WTC11 (cell line): ENCODE results near the gene PABPC1L2A. TPM values are rescaled to one million over a fixed set of nuclear protein-coding genes. Genes with fewer than 3 reads are reported as not detected.

Source experiments
- ATAC-seq: fragments of 200-7000 bp; cut with Tn5 transposase; 2 replicates; pipeline ENCODE4 v1.10.0; 2021; ENCODE audit warnings: mild to moderate bottlenecking, moderate library complexity
- CTCF ChIA-PET: fragments of 300-600 bp; sonication (Branson Sonifier 250); formaldehyde crosslinking; loops from one replicate; lab custom pipeline; 2021; ENCODE audit warnings: antibody characterized with exemption; lab: Charles Lee
- POLR2A ChIA-PET: fragments of 350-600 bp; sonication (Branson Sonifier 250); formaldehyde crosslinking; loops from one replicate; lab custom pipeline; 2021; ENCODE audit warnings: antibody characterized with exemption; lab: Charles Lee
- DNase-seq: peaks from one replicate; pipeline ENCODE4 v3.0.0; 2021; ENCODE audit warnings: low spot score
- H3K27ac Mint-ChIP-seq: 2 replicates; pipeline ENCODE4 v1.8.0; 2021; ENCODE audit warnings: mixed read lengths
- H3K27me3 Mint-ChIP-seq: 2 replicates; pipeline ENCODE4 v1.8.0; 2021; ENCODE audit warnings: low read depth, mild to moderate bottlenecking, moderate library complexity, mixed read lengths
- H3K36me3 Mint-ChIP-seq: 2 replicates; pipeline ENCODE4 v1.8.0; 2021; ENCODE audit warnings: mixed read lengths
- H3K4me1 Mint-ChIP-seq: 2 replicates; pipeline ENCODE4 v1.8.0; 2022; ENCODE audit warnings: mixed read lengths
- H3K4me3 Mint-ChIP-seq: 2 replicates; pipeline ENCODE4 v1.8.0; 2021; ENCODE audit warnings: mild to moderate bottlenecking, moderate library complexity, mixed read lengths
- H3K9me3 Mint-ChIP-seq: 2 replicates; pipeline ENCODE4 v1.8.0; 2021; ENCODE audit warnings: mixed read lengths
- CBFB ChIP-seq: sonication (generic); formaldehyde crosslinking; IDR thresholded peaks from 2 replicates; pipeline ENCODE4 v1.8.1; 2022; ENCODE audit warnings: mild to moderate bottlenecking, low read depth, missing genetic modification reagents
- ELF4 ChIP-seq: sonication (generic); formaldehyde crosslinking; IDR thresholded peaks from 2 replicates; pipeline ENCODE4 v1.8.1; 2022; ENCODE audit warnings: low read depth, mild to moderate bottlenecking, moderate library complexity, missing genetic modification reagents
- ESRRA ChIP-seq: sonication (generic); formaldehyde crosslinking; IDR thresholded peaks from 2 replicates; pipeline ENCODE4 v1.8.1; 2022; ENCODE audit warnings: mild to moderate bottlenecking, missing genetic modification reagents, borderline replicate concordance
- FOXK1 ChIP-seq: sonication (generic); formaldehyde crosslinking; IDR thresholded peaks from 2 replicates; pipeline ENCODE4 v1.8.0; 2022; ENCODE audit warnings: mild to moderate bottlenecking, moderate library complexity, missing genetic modification reagents
- GTF2I ChIP-seq: fragments of 250-450 bp; sonication (Bioruptor Pico); conservative IDR thresholded peaks from 2 replicates; pipeline ENCODE4 v1.4.0; 2021; ENCODE audit warnings: mild to moderate bottlenecking
- HMGA2 ChIP-seq: fragments of 250-450 bp; sonication (Bioruptor Pico); IDR thresholded peaks from 2 replicates; pipeline ENCODE4 v1.4.0; 2021; ENCODE audit warnings: mild to moderate bottlenecking, moderate library complexity
- IRF2 ChIP-seq: sonication (generic); formaldehyde crosslinking; IDR thresholded peaks from 2 replicates; pipeline ENCODE4 v1.8.0; 2022; ENCODE audit warnings: low read depth, missing genetic modification reagents, borderline replicate concordance
- JAZF1 ChIP-seq: fragments of 250-450 bp; sonication (Bioruptor Pico); IDR thresholded peaks from 2 replicates; pipeline ENCODE4 v1.9.0; 2021; ENCODE audit warnings: moderate library complexity, mild to moderate bottlenecking, inconsistent platforms
- KAT7 ChIP-seq: sonication (generic); formaldehyde crosslinking; IDR thresholded peaks from 2 replicates; pipeline ENCODE4 v1.8.1; 2023; ENCODE audit warnings: missing genetic modification reagents, mild to moderate bottlenecking, borderline replicate concordance
- MXD4 ChIP-seq: fragments of 250-450 bp; sonication (Bioruptor Pico); IDR thresholded peaks from 2 replicates; pipeline ENCODE4 v1.8.0; 2021; ENCODE audit warnings: mild to moderate bottlenecking, moderate library complexity, borderline replicate concordance
- NR2C2 ChIP-seq: sonication (generic); formaldehyde crosslinking; IDR thresholded peaks from 2 replicates; pipeline ENCODE4 v1.8.0; 2022; ENCODE audit warnings: mild to moderate bottlenecking, missing genetic modification reagents
- PRRX2 ChIP-seq: fragments of 250-450 bp; sonication (Bioruptor Pico); IDR thresholded peaks from 2 replicates; pipeline ENCODE4 v1.8.0; 2021; ENCODE audit warnings: mild to moderate bottlenecking
- SP1 ChIP-seq: sonication (generic); formaldehyde crosslinking; conservative IDR thresholded peaks from 2 replicates; pipeline ENCODE4 v1.8.1; 2022; ENCODE audit warnings: missing genetic modification reagents
- TP53 ChIP-seq: sonication (generic); formaldehyde crosslinking; IDR thresholded peaks from 2 replicates; pipeline ENCODE4 v1.8.1; 2023; ENCODE audit warnings: mild to moderate bottlenecking, missing genetic modification reagents
- ZBTB21 ChIP-seq: sonication (generic); formaldehyde crosslinking; IDR thresholded peaks from 2 replicates; pipeline ENCODE4 v1.8.1; 2023; ENCODE audit warnings: mild to moderate bottlenecking, missing genetic modification reagents, borderline replicate concordance
- total RNA-seq: library from RNA; stranded (reverse); gene quantifications from 3 replicates; pipeline ENCODE4 v1.2.3, GENCODE V29; 2021
- TF ChIP-seq, protein P1 (sequence below): sonication (generic); formaldehyde crosslinking; IDR thresholded peaks from 2 replicates; pipeline ENCODE4 v1.8.0; 2023; ENCODE audit warnings: mild to moderate bottlenecking, missing genetic modification reagents
- TF ChIP-seq, protein P2 (sequence below): sonication (generic); formaldehyde crosslinking; conservative IDR thresholded peaks from 2 replicates; pipeline ENCODE4 v1.8.1; 2023; ENCODE audit warnings: mild to moderate bottlenecking, low read depth, missing genetic modification reagents, moderate library complexity
- TF ChIP-seq, protein P3 (sequence below): fragments of 200-600 bp; IDR thresholded peaks from 2 replicates; pipeline ENCODE4 v1.8.0; 2022; ENCODE audit warnings: antibody characterized with exemption
- TF ChIP-seq, protein P4 (sequence below): fragments of 250-450 bp; sonication (Bioruptor Pico); conservative IDR thresholded peaks from 2 replicates; pipeline ENCODE4 v1.9.0; 2021; ENCODE audit warnings: mild to moderate bottlenecking
- TF ChIP-seq, protein P5 (sequence below): sonication (generic); formaldehyde crosslinking; IDR thresholded peaks from 2 replicates; pipeline ENCODE4 v1.8.1; 2023; ENCODE audit warnings: mild to moderate bottlenecking, missing genetic modification reagents
- TF ChIP-seq, protein P6 (sequence below): sonication (generic); formaldehyde crosslinking; IDR thresholded peaks from 2 replicates; pipeline ENCODE4 v1.8.0; 2022; ENCODE audit warnings: mild to moderate bottlenecking, missing genetic modification reagents

PABPC1L2A gene
- total RNA-seq, 1 experiment from 2014 or later = 0.83 TPM

DNA sequence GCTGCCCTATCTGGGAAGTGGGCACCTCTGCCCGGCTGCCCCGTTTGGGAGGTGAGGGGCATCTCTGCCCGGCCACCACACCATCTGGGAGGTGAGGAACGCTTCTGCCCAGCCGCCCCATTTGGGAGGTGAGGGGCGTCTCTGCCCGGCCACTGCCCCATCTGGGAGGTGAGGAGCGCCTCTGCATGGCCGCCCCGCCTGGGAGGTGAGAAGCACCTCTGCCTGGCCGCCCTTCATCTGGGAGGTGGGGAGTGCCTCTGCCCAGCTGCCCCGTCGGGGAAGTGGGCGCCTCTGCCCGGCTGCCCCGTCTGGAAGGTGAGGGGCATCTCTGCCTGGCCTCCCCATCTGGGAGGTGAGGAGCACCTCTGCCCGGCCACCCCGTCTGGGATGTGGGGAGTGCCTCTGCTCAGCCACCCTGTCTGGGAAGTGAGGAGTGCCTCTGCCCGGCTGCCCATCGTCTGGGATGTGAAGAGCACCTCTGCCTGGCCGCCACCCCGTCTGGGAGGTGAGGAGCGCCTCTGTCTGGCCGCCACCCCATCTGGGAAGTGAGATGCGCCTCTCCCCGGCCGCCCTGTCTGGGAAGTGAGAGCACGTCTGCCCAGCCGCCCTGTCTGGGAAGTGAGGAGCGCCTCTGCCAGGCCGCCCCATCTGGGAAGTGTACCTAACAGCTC, 9.8 kb downstream of the PABPC1L2A start (continued):
- TF ChIP-seq, protein P1, sequence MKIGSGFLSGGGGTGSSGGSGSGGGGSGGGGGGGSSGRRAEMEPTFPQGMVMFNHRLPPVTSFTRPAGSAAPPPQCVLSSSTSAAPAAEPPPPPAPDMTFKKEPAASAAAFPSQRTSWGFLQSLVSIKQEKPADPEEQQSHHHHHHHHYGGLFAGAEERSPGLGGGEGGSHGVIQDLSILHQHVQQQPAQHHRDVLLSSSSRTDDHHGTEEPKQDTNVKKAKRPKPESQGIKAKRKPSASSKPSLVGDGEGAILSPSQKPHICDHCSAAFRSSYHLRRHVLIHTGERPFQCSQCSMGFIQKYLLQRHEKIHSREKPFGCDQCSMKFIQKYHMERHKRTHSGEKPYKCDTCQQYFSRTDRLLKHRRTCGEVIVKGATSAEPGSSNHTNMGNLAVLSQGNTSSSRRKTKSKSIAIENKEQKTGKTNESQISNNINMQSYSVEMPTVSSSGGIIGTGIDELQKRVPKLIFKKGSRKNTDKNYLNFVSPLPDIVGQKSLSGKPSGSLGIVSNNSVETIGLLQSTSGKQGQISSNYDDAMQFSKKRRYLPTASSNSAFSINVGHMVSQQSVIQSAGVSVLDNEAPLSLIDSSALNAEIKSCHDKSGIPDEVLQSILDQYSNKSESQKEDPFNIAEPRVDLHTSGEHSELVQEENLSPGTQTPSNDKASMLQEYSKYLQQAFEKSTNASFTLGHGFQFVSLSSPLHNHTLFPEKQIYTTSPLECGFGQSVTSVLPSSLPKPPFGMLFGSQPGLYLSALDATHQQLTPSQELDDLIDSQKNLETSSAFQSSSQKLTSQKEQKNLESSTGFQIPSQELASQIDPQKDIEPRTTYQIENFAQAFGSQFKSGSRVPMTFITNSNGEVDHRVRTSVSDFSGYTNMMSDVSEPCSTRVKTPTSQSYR (CRISPR knock-in tag) = no peak
- TF ChIP-seq NR2C2 = no peak
- TF ChIP-seq ELF4 (CRISPR knock-in tag) = no peak
- TF ChIP-seq, protein P2, sequence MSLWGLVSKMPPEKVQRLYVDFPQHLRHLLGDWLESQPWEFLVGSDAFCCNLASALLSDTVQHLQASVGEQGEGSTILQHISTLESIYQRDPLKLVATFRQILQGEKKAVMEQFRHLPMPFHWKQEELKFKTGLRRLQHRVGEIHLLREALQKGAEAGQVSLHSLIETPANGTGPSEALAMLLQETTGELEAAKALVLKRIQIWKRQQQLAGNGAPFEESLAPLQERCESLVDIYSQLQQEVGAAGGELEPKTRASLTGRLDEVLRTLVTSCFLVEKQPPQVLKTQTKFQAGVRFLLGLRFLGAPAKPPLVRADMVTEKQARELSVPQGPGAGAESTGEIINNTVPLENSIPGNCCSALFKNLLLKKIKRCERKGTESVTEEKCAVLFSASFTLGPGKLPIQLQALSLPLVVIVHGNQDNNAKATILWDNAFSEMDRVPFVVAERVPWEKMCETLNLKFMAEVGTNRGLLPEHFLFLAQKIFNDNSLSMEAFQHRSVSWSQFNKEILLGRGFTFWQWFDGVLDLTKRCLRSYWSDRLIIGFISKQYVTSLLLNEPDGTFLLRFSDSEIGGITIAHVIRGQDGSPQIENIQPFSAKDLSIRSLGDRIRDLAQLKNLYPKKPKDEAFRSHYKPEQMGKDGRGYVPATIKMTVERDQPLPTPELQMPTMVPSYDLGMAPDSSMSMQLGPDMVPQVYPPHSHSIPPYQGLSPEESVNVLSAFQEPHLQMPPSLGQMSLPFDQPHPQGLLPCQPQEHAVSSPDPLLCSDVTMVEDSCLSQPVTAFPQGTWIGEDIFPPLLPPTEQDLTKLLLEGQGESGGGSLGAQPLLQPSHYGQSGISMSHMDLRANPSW = no peak
- no peak for TF ChIP-seq HMGA2 (CRISPR knock-in tag)
- no peak for TF ChIP-seq CBFB (CRISPR knock-in tag)

DNA sequence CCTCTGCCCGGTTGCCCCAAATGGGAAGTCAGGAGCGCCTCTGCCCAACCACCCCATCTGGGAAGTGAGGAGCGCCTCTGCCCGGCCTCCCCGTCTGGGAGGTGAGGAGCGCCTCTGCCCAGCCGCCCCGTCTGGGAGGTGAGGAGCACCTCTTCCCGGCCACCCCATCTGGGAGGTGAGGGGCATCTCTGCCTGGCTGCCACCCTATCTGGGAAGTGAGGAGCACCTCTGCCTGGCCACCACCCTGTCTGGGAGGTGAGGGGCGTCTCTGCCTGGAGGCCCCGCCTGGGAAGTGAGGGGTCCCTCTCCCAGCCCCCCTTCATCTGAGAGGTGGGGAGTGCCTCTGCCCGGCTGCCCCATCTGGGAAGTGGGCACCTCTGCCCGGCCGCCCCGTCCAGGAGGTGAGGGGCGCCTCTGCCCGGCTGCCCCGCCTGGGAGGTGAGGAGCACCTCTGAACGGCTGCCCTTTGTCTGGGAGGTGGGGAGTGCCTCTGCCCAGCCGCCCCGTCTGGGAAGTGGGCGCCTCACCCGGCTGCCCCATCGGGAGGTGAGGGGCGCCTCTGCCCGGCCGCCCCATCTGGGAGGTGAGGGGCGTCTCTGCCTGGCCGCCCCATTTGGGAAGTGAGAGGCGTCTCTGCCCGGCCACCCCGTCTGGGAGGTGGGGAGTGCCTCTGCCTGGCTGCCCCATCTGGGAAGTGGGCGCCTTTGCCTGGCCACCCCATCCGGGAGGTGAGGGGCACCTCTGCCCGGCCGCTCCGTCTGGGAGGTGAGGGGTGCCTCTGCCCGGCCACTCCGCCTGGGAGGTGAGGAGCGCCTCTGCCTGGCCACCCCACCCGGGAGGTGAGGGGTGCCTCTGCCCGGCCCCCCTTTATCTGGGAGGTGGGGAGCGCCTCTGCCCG, 10.6 kb downstream of the PABPC1L2A start:
- ATAC-seq (no peak), DNase-seq (no peak)
- CTCF ChIA-PET = no interaction called here
- Mint-ChIP-seq H3K9me3 (peaks cover 11% of the 10 kb centered on the region), H3K27ac (no peak overlapping the region), H3K4me1 (no peaks in the 10 kb centered on the region), H3K36me3 (peaks cover 7% of the 10 kb centered on the region; the same call in 1 of the 2 replicates), H3K4me3 (no peak overlapping the region), H3K27me3 (peaks cover 36% of the 10 kb centered on the region)
- POLR2A ChIA-PET = no interaction called here
- TF ChIP-seq ZBTB21 (CRISPR knock-in tag) = no peak
- no peak for TF ChIP-seq SP1 (CRISPR knock-in tag)
- no peak for TF ChIP-seq FOXK1 (CRISPR knock-in tag)
- TF ChIP-seq, protein P3, sequence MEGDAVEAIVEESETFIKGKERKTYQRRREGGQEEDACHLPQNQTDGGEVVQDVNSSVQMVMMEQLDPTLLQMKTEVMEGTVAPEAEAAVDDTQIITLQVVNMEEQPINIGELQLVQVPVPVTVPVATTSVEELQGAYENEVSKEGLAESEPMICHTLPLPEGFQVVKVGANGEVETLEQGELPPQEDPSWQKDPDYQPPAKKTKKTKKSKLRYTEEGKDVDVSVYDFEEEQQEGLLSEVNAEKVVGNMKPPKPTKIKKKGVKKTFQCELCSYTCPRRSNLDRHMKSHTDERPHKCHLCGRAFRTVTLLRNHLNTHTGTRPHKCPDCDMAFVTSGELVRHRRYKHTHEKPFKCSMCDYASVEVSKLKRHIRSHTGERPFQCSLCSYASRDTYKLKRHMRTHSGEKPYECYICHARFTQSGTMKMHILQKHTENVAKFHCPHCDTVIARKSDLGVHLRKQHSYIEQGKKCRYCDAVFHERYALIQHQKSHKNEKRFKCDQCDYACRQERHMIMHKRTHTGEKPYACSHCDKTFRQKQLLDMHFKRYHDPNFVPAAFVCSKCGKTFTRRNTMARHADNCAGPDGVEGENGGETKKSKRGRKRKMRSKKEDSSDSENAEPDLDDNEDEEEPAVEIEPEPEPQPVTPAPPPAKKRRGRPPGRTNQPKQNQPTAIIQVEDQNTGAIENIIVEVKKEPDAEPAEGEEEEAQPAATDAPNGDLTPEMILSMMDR = no peak
- TF ChIP-seq TP53 = no peak
- no peak for TF ChIP-seq PRRX2
- TF ChIP-seq, protein P4, sequence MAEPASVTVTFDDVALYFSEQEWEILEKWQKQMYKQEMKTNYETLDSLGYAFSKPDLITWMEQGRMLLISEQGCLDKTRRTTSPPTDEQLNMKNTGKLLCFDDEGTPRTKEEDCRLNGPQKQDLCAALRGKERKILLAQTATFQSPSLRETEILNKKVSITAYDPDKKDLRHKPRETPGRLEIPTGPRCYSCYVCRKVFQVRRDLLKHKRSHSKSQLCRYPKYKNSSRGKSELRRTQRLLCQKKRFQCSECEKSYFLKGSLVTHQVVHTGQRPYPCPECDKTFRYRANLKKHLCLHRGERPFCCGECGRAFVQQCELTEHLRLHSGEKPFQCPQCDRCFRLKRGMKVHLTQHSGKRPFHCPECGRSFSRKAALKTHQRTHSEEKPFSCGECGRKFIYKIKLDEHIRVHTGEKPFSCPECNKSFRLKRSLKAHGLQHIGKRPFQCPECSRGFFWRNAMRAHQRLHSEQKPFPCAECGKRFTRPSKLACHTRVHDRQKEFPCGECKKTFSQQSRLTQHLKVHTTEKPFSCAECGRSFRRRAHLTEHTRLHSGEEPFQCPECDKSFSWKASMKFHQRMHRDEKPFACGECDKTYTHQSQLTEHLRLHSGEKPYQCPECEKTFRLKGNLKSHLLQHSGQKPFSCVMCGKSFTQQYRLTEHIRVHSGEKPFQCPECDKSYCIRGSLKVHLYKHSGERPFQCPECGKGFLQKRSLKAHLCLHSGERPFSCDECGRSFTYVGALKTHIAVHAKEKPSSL (CRISPR knock-in tag) = no peak
- no peak for TF ChIP-seq IRF2 (CRISPR knock-in tag)
- TF ChIP-seq JAZF1 (CRISPR knock-in tag) = no peak
- TF ChIP-seq KAT7 (CRISPR knock-in tag) = no peak
- TF ChIP-seq MXD4 (CRISPR knock-in tag) = no peak
- TF ChIP-seq GTF2I (CRISPR knock-in tag) = no peak
- TF ChIP-seq ELF4 (CRISPR knock-in tag) = no peak
- no peak for TF ChIP-seq ESRRA
- TF ChIP-seq, protein P5, sequence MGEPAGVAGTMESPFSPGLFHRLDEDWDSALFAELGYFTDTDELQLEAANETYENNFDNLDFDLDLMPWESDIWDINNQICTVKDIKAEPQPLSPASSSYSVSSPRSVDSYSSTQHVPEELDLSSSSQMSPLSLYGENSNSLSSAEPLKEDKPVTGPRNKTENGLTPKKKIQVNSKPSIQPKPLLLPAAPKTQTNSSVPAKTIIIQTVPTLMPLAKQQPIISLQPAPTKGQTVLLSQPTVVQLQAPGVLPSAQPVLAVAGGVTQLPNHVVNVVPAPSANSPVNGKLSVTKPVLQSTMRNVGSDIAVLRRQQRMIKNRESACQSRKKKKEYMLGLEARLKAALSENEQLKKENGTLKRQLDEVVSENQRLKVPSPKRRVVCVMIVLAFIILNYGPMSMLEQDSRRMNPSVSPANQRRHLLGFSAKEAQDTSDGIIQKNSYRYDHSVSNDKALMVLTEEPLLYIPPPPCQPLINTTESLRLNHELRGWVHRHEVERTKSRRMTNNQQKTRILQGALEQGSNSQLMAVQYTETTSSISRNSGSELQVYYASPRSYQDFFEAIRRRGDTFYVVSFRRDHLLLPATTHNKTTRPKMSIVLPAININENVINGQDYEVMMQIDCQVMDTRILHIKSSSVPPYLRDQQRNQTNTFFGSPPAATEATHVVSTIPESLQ (CRISPR knock-in tag) = no peak
- no peak for TF ChIP-seq HMGA2 (CRISPR knock-in tag)
- TF ChIP-seq, protein P6, sequence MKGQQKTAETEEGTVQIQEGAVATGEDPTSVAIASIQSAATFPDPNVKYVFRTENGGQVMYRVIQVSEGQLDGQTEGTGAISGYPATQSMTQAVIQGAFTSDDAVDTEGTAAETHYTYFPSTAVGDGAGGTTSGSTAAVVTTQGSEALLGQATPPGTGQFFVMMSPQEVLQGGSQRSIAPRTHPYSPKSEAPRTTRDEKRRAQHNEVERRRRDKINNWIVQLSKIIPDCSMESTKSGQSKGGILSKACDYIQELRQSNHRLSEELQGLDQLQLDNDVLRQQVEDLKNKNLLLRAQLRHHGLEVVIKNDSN = no peak
